PC-9 (cell line): ENCODE results near the gene WASHC2A. TPM values are rescaled to one million over a fixed set of nuclear protein-coding genes. Genes with fewer than 3 reads are reported as not detected.
A peak's percentile ranks its signal among the peaks of the same experiment; 100 is the strongest.
"Not testable (repeated sequence)": the region's sequence is repeated elsewhere in the genome, so short reads cannot be mapped to it uniquely, and the experiment has no call there.

ENCODE experiments used
- BruUV-seq: library from RNA; stranded (reverse); fragments of 400-500 nt; replicated peaks from 2 replicates; lab custom pipeline; 2021; lab: Mats Ljungman, UMichigan
- CTCF ChIA-PET: fragments of 300-600 bp; sonication (Branson Sonifier 250); formaldehyde crosslinking; loops from one replicate; lab custom pipeline; 2022; ENCODE audit warnings: antibody characterized with exemption; lab: Charles Lee
- POLR2A ChIA-PET: fragments of 300-600 bp; sonication (Branson Sonifier 250); formaldehyde crosslinking; loops from one replicate; lab custom pipeline; 2022; ENCODE audit warnings: antibody characterized with exemption; ENCODE audit not compliant: unreplicated experiment; lab: Charles Lee
- DNase-seq, 2 experiments: peaks; one replicate each; pipeline versions ENCODE4 v3.0.0 to v3.0.0-alpha.2; 2015 to 2022; ENCODE audit warnings: mixed read lengths in 1 of 2
- H2AFZ ChIP-seq: fragments of 200-600 bp; sonication (generic); 2 replicates; pipeline ENCODE4 v1.8.1; 2017; ENCODE audit warnings: antibody characterized with exemption
- H3F3A ChIP-seq: fragments of 200-600 bp; sonication (generic); 2 replicates; pipeline ENCODE4 v1.8.1; 2017; ENCODE audit warnings: antibody characterized with exemption, mild to moderate bottlenecking, low read depth; ENCODE audit not compliant: insufficient read depth
- H3K27ac ChIP-seq: fragments of 200-600 bp; sonication (generic); 2 replicates; pipeline ENCODE4 v1.6.1; 2016; ENCODE audit warnings: mixed run types
- H3K27me3 ChIP-seq: fragments of 200-600 bp; sonication (generic); 2 replicates; pipeline ENCODE4 v1.6.1; 2016; ENCODE audit warnings: low read depth, mixed run types; ENCODE audit not compliant: insufficient read depth
- H3K36me3 ChIP-seq: fragments of 200-600 bp; sonication (generic); 2 replicates; pipeline ENCODE4 v1.6.1; 2016; ENCODE audit warnings: low read depth, mixed run types
- H3K4me1 ChIP-seq: fragments of 200-600 bp; sonication (generic); replicated peaks from 2 replicates; pipeline ENCODE4 v1.6.1; 2016; ENCODE audit warnings: mixed run types; ENCODE audit not compliant: insufficient read depth
- H3K4me2 ChIP-seq: fragments of 200-600 bp; sonication (generic); 2 replicates; pipeline ENCODE4 v1.6.1; 2017; ENCODE audit warnings: mixed run types
- H3K4me3 ChIP-seq: fragments of 200-600 bp; sonication (generic); 2 replicates; pipeline ENCODE4 v1.6.1; 2016; ENCODE audit warnings: mixed run types
- H3K79me2 ChIP-seq: fragments of 200-600 bp; sonication (generic); 2 replicates; pipeline ENCODE4 v1.6.1; 2017; ENCODE audit warnings: low read depth, mixed run types
- H3K9me2 ChIP-seq: fragments of 200-600 bp; sonication (generic); 2 replicates; pipeline ENCODE4 v1.8.1; 2017; ENCODE audit warnings: mild to moderate bottlenecking; ENCODE audit not compliant: insufficient read depth
- H3K9me3 ChIP-seq: fragments of 200-600 bp; sonication (generic); 2 replicates; pipeline ENCODE4 v1.8.1; 2016; ENCODE audit warnings: low read depth; ENCODE audit not compliant: insufficient read depth
- H4K20me1 ChIP-seq: fragments of 200-600 bp; sonication (generic); 2 replicates; pipeline ENCODE4 v1.8.1; 2017; ENCODE audit not compliant: insufficient read depth
- intact Hi-C: fragments of 100-400 bp; cut with micrococcal nuclease; formaldehyde crosslinking; loops from one replicate; pipeline ENCODE4 v1.10.0; 2022; ENCODE audit not compliant: unreplicated experiment
- total RNA-seq: library from RNA; stranded (reverse); gene quantifications from 2 replicates; pipeline ENCODE4 v1.2.3, GENCODE V29; 2021
- TF ChIP-seq, protein P1 (sequence below): fragments of 200-600 bp; sonication (generic); conservative IDR thresholded peaks from 2 replicates; pipeline ENCODE4 v1.6.1; 2017; ENCODE audit warnings: mixed run types, antibody characterized with exemption, mild to moderate bottlenecking, moderate library complexity

The WASHC2A gene
- total RNA-seq, 1 experiment from 2014 or later, result 42.6 TPM

DNA sequence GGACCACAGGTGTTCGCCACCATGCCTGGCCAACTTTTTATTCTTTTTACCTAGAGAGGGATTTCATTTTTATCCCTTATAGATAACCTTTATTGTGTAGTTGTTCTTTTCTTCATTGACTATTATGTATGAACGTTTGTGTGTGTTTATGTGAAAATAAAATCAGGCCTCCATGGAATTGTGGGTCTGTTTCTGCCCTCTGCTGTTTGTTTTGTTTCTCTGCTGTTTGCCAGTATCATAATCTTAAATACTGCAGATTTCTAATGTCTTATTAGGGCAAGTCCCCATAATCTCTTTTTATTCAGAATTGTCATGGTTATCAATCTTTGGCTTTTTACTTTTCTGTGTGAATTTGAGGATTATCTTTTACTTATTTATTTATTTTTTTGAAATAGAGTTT, 7.8 kb downstream of the WASHC2A start:
- TF ChIP-seq, protein P1, sequence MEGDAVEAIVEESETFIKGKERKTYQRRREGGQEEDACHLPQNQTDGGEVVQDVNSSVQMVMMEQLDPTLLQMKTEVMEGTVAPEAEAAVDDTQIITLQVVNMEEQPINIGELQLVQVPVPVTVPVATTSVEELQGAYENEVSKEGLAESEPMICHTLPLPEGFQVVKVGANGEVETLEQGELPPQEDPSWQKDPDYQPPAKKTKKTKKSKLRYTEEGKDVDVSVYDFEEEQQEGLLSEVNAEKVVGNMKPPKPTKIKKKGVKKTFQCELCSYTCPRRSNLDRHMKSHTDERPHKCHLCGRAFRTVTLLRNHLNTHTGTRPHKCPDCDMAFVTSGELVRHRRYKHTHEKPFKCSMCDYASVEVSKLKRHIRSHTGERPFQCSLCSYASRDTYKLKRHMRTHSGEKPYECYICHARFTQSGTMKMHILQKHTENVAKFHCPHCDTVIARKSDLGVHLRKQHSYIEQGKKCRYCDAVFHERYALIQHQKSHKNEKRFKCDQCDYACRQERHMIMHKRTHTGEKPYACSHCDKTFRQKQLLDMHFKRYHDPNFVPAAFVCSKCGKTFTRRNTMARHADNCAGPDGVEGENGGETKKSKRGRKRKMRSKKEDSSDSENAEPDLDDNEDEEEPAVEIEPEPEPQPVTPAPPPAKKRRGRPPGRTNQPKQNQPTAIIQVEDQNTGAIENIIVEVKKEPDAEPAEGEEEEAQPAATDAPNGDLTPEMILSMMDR, result peak; percentile 38
- H3K27ac ChIP-seq, H3K4me3 ChIP-seq, H3F3A ChIP-seq, H3K9me3 ChIP-seq, H3K36me3 ChIP-seq, intact Hi-C loops, H3K9me2 ChIP-seq, H3K79me2 ChIP-seq, H4K20me1 ChIP-seq, H2AFZ ChIP-seq, H3K4me2 ChIP-seq, BruUV-seq, POLR2A ChIA-PET, H3K4me1 ChIP-seq, H3K27me3 ChIP-seq, CTCF ChIA-PET, DNase-seq: not testable (repeated sequence)

DNA sequence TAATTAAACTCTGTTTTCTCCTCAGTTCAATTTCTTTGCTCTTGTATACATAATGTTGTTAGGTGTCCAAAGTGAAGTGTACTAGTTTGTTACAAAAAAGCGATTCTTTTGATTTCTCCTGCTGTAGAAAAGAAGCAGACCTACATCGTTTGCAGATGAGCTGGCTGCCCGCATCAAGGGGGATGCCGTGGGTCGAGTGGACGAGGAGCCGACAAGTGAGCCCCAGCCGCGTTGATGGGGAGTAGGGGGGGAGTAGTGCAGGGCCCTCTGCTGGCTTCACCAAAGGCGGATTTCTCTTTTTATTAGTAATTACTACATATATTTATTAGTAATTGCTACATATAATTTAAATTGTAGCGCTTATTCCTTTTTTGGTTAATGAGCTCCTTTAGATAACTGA, 23.6 kb downstream of the WASHC2A start:
- H3K79me2 ChIP-seq, H3K9me2 ChIP-seq, H3K4me3 ChIP-seq, intact Hi-C loops, BruUV-seq, CTCF ChIA-PET, H2AFZ ChIP-seq, DNase-seq, H3K36me3 ChIP-seq, POLR2A ChIA-PET, H3K27ac ChIP-seq, H3K4me2 ChIP-seq, H3K9me3 ChIP-seq, H3K27me3 ChIP-seq, H3F3A ChIP-seq, H3K4me1 ChIP-seq, H4K20me1 ChIP-seq: not testable (repeated sequence)

DNA sequence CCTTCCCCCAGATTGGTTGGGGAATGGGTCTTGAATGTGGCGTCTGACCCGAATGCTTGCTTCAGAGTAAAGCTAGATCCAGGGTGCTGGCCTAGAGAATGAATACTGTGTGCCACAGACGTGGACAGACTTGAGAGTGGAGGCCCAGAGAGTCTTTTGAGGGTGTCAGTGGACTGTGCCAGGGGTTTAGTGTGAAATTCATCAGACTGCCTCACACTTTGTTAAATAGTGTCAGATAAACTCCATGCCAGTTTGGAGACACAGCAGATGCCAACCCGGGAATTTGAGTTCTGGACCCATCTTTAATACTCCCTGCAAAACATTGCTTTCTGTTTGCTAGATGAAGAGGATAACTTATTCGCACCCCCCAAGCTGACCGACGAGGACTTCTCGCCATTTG, 25.2 kb downstream of the WASHC2A start:
- H3K4me1 ChIP-seq, POLR2A ChIA-PET, DNase-seq, H3K36me3 ChIP-seq, H3K9me2 ChIP-seq, BruUV-seq, H3K9me3 ChIP-seq, intact Hi-C loops, H3K79me2 ChIP-seq, H3K27ac ChIP-seq, H4K20me1 ChIP-seq, H3F3A ChIP-seq, CTCF ChIA-PET, H3K27me3 ChIP-seq, H3K4me3 ChIP-seq, H2AFZ ChIP-seq, H3K4me2 ChIP-seq: not testable (repeated sequence)

DNA sequence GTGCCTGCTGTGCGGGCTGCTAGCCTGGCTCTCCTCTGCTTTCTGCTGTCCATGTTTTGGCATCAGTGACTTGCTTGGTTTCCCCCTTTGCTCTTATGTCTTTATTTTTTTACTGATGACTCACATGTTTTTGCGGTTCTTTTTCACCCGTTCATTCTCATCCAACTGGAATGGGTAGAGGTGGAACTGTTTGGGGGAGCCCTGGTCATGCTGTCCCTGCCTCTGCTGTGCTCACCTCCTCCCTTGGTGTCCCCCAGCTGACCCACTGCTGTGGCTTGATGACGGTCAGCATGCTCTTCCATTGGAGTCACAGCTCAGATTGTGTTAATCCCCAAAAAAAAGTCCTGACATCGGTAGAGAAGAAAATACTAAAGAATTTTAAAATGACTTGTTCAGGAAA, 26.9 kb downstream of the WASHC2A start:
- BruUV-seq, H3K4me1 ChIP-seq, H3K27me3 ChIP-seq: not testable (repeated sequence)

DNA sequence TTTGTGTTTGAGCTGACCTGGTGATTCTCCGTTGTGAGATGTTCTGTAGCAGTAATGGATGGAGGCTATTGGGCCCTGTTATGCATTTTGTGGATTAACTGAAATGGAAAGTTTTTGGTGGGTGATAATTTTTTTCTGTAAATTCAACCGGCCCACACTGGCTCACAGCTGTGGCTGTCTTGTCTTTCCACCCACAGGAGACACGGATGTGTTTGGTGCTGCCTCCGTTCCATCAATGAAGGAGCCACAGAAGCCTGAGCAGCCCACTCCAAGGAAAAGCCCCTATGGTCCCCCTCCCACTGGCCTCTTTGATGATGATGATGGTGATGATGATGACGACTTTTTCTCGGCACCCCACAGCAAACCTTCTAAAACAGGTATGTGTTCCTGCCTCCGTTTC, 27.6 kb downstream of the WASHC2A start:
- H3K9me3 ChIP-seq, POLR2A ChIA-PET, H3K27ac ChIP-seq, H2AFZ ChIP-seq, H3K27me3 ChIP-seq, DNase-seq, H3K4me2 ChIP-seq, H3K4me1 ChIP-seq, H3K79me2 ChIP-seq, H4K20me1 ChIP-seq, BruUV-seq, H3K36me3 ChIP-seq, CTCF ChIA-PET, H3F3A ChIP-seq, intact Hi-C loops, H3K9me2 ChIP-seq, H3K4me3 ChIP-seq: not testable (repeated sequence)

More for the DNA sequence above, 26.9 kb downstream of the WASHC2A start:
- H3K27ac ChIP-seq, H3K4me3 ChIP-seq, H3F3A ChIP-seq, POLR2A ChIA-PET, H2AFZ ChIP-seq, CTCF ChIA-PET, H3K36me3 ChIP-seq, DNase-seq, H3K4me2 ChIP-seq, H4K20me1 ChIP-seq, H3K9me3 ChIP-seq, H3K9me2 ChIP-seq, intact Hi-C loops, H3K79me2 ChIP-seq: not testable (repeated sequence)

DNA sequence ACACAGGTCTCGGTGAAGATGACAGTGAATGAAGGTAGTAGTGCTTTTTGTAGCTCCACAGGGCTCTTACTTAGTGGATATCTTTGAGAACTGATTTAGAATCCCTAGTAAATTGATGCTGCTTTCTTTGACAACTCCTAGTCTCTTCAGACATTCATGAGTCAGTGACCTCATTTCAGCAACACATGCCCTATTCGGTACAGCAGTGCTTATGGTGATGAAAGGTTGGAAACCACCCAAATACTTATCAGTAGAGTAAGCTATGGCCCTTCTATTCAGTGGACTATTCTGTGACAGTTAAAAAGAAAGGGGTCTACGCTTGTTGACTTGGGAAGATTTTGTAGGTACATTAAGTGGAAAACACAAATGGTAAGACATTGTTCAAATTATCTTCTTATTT, 29.0 kb downstream of the WASHC2A start:
- H3K79me2 ChIP-seq, H3K9me3 ChIP-seq, BruUV-seq, H3K36me3 ChIP-seq, H3K4me2 ChIP-seq, POLR2A ChIA-PET, H3F3A ChIP-seq, H3K4me1 ChIP-seq, H2AFZ ChIP-seq, CTCF ChIA-PET, intact Hi-C loops, H3K27me3 ChIP-seq, DNase-seq, H3K4me3 ChIP-seq, H3K27ac ChIP-seq, H3K9me2 ChIP-seq, H4K20me1 ChIP-seq: not testable (repeated sequence)

DNA sequence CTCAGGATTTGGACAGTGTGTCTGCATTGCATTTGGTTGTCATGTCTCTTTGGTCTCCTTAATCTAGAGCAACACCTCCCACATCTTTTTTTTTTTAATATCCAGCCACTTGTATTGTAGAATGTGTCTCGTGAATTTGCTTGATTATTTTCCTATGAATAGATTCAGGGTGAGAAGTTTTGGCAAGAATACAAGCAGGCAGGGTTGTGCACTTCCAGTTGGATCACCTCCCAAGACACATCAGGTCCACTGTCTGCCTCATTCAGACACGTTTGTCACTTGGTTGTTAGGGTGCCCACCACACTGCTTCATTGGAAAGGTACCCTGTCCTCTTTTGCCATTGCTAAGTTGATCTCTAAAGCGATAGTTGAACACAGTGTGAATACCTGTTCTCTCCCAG, 30.9 kb downstream of the WASHC2A start:
- H3K9me2 ChIP-seq, H3K36me3 ChIP-seq, H3K79me2 ChIP-seq, BruUV-seq, H3F3A ChIP-seq, CTCF ChIA-PET, H3K4me3 ChIP-seq, H3K27me3 ChIP-seq, H3K4me2 ChIP-seq, DNase-seq, H3K27ac ChIP-seq, H3K9me3 ChIP-seq, POLR2A ChIA-PET, H4K20me1 ChIP-seq, H2AFZ ChIP-seq, H3K4me1 ChIP-seq, intact Hi-C loops: not testable (repeated sequence)
